HG02678 (cell line): Measurements from ENCODE around the gene CA10.

ENCODE experiments used
- ATAC-seq: cut with Tn5 transposase; IDR thresholded peaks from one replicate; pipeline ENCODE4 v1.9.1; 2021; ENCODE audit warnings: mild to moderate bottlenecking, moderate library complexity; ENCODE audit not compliant: unreplicated experiment

Gene CA10

DNA sequence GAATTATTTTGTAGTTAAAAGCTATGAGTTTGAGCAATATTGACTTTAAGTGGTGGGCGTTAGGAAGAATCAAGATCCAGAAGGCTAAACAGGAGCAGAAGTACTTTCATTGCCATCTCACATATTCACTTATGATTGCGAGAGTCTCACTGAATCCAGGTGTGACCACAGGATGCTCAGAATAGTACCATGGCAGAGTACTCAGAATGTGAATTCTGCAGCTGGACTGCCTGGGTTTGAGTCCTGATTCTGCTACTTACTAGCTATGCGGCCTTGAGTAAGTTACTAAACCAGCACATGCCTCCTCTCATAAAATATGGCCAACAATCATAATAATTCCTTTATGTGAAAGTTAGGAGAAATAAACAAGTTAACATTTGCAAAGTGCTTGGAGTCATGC lies 109.5 kb downstream of the CA10 start:
- no peak for ATAC-seq

DNA sequence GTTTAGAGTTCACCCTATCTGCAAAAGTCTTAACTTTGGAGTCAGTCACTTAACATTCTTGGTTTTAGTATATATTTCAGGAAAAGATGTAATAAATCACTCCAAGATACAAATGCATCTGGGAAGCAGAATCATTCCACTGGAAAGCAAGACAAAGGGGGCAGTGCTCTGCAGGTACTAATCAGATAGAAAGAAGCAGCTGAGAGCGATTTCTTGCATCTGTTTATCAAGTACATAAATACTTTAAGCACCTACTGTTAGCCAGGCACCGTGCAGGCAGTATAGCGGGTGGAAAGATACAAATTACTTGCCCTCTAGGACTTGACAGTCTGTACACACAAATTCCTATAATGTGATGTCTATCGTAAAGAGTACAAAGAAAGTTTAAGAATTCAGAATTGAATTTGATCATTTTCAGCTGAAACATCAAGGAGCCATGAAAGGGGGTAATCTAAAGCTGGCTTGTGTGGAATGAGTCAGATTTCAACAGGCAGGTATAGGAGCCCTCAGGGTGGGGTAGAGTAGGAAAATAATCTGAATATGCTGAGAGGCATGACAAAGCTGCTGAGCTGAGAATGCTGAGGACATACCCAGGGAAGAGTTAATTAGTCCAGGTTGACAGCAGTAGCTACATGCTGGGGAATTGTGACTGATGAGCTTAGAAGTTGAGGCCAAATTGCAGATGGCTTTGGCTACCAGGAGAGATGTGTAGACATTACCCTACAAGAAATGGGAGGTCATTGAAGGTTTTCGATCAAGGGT lies 110.2 kb downstream of the CA10 start:
- ATAC-seq = no peak

DNA sequence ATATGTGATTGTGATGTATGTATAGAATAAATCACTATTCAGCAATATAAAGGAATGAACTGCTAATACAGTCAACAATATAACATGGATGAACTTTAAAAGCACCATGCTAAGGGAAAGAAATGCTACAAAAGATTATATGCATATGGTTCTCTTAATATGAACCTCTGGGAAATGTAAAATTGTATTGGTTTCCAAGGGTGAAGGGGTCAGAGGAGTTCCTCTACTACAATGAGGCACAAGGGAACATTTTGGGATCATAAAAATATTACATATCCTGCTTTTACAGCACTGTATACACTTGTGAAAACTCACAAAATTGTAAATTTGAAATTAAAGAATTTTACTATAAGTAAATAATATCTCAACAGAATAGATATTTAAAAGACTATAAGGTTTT lies 111.4 kb downstream of the CA10 start:
- no peak for ATAC-seq

DNA sequence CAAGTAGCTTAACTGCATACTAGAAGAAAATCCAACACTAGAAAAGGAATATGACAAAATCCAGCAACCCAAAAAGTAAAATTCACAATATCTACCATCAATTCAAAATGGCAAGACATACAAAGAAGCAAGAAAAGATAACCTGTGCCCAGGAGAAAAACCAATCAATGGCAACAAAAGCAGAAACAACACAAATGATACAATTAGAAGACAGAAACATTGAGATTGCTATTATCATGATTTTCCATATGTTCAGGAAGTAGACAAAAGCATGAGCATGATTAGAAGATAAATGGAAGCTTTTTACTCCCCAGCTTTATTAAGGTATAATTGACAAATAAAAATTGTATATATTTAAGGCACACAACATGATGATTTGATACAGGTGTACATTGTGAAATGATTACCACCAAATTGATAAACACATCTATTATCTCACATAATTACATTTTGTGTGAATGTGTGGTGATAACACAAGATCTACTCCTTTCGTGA lies 117.3 kb downstream of the CA10 start:
- no peak for ATAC-seq

DNA sequence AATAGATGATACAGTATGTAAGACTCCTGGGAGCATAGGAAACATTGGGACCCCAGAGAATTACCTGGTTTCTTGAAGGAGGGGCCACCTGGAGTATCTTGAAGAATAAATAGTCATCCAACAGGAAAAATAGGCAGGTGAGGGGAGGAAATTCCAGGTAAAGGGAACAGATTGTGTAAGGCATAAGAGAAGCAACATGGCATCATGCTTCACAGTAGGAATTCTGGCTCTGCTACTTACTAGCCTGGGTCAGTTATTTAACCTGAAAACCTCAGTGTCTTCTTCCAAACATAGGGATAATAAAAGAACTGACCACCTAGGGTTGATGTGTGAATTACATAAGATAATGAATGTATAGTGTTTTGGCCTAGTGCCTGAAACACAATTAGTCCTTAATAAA lies 122.1 kb downstream of the CA10 start:
- no peak for ATAC-seq

DNA sequence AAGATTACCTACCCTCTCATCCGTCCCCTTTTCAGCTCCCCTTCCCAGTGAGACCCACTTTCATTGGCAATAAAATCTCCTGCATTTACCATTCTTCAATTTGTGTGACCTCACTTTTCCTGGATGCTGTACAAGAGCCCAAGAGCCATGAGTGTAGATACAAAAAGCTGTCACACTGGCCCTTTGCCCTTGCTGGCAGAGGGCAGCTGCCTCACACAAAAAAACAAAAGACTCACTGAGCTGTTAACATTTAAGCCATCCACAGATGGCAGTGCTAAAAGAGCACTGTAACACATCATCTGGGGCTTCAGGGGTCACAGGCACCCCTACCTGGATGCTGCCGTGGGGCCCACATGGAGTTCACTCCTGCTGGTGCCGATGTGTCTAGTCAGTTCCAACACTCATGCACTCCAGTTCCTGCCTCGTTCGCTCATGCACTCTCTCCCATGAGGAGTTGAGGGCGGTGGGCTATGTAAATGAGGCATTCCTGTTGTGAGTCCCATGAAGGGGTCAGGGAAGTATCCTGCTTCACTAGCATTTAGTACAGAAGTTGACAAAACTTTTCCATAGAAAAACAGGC lies 123.1 kb downstream of the CA10 start:
- ATAC-seq = no peak

DNA sequence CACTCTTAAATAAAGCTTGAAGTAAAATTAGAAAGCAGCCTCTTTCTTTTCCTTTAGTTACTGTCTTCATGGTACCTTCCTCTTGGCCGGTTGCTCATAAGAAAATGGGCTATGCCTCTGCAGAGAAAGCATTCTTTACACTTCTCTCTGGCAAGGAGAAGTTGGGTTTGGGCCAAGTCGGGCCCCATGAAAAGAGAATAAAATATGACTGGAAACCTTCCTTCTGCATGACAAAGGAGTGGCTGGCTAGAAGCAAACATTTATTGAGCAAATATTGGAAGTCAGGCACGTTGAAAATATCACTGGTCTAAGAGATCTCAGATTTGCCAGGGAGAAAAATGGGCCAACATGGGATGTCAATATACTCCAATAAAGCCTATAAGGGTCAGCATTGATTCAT lies 126.1 kb downstream of the CA10 start:
- ATAC-seq = no peak

DNA sequence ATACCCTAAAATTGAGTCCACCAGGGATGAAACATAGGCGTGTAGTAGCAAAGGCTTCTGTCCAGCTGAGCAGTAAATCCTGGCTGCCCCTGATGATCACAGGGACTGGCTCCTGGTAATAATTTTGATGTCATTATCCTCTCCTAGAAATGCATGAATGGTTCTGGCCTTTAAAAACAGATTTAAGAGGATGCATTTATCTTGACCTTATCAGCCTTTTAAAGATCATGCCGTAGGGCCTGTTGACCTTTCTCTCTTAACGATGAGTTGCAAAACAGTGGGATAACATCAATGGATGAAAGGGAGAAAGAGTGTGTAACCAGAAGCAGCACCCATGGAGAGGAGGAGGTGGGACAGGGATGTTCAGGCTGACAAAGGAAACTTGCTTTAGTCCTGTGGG lies 128.5 kb downstream of the CA10 start:
- ATAC-seq = no peak

DNA sequence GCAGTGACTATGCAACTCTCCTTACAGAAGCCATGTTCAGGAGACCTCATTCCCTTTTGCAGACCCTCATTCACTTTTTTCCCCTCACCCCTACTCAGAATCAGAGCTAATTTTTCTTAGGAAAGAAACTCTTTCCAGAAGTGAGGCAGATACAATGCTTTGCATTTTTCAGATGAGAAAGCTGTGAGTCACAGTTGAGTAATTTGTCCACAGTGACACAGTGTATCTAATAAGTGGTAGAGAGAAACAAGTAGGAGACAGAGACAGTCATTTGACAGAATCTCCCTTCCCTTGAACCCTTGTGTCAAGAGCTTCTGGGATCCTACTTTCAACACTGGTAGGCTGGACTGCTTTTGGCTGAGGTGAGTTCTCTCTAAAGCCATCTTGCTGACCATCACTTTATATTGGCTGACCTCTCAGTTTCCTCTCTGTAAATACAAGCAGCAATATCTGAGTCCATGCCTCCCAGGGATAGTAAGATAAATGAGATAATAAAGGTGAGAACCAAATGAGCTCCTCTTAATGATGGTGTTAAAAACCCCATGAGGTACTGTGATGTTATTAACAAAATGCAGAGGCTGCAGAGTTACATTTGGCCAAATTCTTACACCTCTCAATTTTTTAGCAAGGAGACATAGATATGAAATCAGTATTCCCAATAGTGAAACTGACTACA lies 130.8 kb downstream of the CA10 start:
- no peak for ATAC-seq

DNA sequence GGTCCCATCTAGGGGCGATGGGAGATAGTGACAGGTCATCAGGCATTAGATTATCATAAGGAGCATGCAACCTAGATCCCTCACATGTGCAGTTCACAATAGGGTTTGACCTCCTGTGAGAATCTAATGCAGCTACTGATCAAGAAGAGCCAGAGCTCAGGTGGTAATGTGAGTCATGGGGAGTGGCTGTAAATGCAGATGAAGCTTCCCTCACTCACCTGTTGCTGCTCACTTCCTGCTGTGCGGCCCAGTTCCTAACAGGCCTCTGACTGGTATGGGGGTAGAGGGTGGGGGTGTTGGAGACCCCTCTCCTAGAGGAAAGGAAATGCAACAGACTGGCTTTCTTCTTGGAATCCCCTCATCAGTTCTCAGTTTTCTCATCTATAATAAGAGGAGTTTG lies 131.4 kb downstream of the CA10 start:
- ATAC-seq = no peak

DNA sequence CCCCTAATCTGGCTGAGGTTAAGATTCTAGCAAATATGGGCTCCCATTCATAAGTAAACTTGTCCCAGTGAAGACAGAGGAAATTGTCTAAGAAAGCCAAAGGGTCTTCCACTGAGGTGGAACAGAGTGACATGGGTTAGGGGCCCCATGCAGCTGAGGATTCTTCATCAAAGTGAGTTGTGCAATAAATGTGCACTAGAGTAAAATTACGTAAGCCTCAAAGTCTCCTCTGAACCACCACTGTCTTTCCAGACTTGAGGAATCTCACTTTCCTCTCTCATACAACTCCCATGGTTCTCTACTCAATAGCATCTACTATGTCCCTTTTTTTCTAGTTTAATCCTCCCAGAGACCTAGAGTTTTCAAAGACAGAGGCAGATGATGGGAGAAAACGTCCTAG lies 132.4 kb downstream of the CA10 start:
- ATAC-seq = no peak

DNA sequence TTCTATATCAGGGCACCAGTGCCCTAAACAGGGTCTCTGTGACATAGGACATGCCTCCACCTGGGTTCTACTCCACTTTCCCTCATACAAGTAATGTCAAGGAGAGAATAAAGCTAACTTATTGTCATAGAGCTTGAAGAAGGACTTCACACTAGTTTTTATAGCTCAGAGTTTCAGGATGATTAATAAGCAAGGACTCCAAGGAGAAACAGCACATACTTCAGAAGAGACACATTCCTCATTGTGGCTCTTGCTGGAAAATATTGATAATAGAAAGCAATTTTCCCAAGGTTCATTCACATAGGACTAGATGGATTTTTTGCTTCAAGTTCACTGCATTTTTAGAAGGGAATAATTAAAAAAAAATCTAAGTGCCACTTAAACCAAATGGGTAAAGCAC lies 133.3 kb downstream of the CA10 start:
- no peak for ATAC-seq

DNA sequence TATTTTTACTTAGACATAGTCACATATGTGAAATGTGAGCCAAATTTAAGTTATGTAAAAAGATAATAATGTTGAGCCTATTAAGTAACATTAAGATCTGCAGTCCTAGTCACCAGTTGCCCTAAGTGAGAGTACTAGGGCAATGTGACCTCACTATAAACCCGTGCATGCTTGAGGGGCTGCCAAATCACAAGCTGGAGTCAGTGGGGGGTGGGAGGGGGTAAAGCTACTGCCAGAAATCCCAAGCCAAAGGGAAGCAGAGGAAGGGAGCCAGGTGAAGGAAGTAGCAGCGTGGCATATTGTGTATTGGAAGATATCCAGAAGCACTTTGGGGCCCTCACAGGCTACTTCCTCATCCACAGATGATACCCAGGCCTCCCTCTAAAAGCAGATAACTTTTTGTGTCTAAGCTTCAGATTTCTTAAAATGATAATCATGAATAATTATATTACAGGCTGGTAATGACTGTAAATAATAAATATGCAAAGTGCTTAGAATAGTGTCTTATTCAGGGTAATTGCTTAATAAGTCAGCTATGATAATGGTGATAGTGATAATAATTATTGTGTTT lies 134.1 kb downstream of the CA10 start:
- ATAC-seq = no peak

DNA sequence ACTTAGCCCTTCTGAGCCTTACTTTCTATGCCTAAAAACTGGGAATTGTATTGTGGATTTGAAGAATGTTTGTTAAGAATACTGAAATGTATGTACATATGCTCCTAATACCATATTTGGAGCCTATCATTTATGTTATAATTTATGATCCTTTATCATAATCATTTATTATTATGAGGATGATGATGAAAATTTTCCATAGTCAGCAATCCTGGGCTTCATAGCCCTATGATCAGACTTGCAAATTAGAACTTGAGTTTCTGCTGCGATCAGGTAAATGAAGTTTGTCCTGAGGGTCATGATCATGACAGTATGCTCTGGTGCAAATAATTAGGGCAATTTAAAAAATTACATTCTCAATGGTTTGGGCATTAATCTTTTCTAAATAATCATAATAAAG lies 147.4 kb downstream of the CA10 start:
- ATAC-seq = no peak

DNA sequence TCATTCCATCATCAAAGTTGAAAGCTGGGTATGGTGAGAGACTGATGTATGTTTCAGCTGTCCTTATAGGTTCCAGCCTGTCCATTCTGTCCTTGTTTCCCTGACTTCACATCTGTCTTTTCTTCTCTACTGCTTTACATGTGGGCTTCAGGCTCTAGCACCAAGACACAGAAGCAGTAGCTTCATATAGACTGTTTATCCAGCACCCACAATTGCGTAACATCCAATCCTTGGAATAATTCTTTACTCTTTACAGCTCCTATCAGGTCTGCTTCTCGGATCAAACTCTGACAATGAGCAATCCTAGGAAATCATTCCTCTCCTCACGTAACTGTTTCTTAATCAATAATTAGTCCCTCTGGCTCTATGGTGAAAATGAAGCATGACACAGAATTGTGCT lies 158.9 kb downstream of the CA10 start:
- no peak for ATAC-seq

DNA sequence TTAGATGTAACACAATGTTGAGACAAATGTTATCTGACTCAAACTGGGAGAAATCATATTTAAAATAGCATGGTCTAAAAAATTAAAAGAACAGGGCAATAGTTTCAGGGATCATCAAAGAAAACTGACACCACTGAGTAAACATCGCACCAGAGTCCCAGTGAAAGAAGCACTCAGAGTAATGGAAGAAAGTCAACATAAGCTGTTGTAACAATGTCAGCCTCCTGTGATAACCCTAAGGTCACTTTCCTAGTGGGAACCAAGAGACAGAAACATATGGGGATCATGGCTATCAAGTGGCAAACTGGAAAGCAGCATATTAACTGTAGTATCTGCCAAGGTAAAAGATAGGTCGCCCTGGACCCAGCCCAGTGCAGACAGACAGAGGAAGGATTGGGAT lies 160.8 kb downstream of the CA10 start:
- no peak for ATAC-seq

DNA sequence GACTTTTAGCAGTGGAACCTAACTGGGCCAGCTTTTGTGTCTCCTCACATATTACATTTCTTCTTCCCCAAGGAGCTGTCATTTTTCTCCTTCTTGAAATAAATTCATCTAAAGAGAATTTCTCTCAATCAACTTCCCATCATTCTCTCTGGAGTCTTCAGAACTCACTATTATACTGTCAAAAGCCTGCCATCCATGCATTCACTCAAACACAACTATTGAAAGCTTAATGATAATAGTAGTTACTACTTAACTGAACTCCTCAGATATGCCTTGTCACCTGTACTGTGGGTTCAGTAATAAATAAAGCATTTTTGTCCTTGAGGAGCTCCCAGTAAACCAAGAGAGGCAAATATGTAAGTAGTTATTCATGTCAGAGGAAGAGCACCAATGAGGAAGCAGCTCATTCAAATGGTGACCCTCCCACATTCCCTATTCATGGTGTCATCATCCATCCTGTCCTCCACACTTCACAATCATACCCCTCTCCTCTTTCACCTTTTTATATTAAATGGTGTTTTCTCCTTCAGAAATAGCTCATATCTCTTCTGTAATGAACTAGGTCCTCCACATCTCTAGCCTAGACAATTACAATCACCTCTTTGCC lies 162.6 kb downstream of the CA10 start:
- no peak for ATAC-seq

DNA sequence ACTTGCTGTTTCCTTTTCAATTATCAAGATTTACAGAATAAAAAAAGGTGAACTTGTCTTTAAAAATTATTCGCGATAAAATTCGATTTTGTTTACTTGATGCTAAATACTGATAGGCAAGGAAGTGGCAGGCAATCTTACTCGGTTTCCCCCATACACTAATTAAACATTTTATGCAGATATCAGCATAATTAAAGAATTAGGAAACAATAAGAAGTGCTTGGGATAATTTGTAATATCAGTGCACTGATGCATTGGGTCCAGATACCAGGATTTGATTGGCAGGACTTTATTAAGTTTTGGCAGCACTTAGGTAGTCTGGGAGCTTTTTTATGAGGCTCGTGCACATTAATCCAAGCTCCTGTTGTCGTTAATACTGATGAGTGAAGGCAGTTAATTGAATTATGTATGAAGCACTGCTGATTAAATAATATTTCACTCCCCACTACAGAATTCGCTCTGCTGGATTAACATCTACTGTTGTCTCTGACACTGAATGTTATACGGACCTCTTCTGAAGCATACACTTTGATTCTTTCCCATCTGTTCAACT lies 165.6 kb downstream of the CA10 start:
- ATAC-seq = no peak

DNA sequence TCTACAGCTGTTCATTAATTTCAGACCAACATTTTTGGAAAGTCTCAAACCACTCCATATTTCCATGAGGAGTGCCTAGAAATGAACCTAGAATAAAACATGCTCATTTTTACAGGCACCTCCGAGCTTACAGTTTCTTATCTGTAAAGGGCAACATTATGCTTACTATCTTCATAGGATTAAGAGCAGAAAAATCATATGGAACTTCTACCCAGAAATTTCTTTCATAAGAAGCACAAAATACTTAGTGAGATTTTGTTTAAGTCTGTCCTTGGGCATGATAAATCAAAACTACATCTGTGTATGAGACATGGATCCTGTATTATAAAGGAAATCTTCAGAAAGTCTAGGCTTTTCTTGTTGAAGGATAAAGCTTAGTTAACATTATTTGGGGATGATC lies 187.4 kb downstream of the CA10 start:
- no peak for ATAC-seq

DNA sequence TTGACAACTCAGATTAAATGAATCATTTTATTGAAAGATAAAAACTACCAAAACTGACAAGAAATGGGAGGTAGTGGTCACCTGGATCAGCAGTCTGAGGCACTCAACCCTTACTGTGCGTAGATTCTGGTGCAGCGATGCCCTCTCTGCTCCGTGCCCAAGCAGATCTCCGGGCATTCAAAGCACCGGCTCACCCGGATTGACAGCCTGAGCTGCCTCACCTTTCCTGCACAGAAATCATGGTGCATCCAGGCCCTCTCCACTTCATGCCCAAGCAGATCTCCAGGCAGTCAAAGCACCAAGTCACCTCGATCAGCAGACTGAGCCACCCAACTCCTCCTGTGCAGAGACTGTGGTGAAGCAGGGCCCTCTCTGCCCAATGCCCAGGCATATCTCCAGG lies 196.8 kb downstream of the CA10 start:
- ATAC-seq = no peak

DNA sequence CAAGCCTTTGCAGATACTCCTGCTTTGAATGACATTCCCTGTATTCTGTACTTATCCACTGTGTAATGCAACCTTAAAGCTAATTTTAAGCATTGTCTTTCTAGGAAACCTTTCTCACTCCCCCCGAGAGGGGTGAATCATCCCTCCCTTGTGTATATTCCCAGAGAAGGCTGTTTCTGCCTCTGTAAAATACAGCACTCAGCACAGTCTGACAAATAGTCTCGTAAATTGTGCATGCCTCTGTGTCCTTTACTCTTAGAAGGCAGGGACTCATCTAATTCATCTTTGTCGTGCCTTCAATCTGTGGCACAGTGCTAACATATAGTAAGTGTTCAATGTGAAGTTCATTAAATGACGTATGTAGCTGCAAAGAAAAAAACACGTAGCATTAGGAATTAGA lies 200.7 kb downstream of the CA10 start:
- no peak for ATAC-seq
